ENCODE data around the gene PLXNA4.
A peak's percentile ranks its signal among the peaks of the same experiment; 100 is the strongest.

PLXNA4 gene

DNA sequence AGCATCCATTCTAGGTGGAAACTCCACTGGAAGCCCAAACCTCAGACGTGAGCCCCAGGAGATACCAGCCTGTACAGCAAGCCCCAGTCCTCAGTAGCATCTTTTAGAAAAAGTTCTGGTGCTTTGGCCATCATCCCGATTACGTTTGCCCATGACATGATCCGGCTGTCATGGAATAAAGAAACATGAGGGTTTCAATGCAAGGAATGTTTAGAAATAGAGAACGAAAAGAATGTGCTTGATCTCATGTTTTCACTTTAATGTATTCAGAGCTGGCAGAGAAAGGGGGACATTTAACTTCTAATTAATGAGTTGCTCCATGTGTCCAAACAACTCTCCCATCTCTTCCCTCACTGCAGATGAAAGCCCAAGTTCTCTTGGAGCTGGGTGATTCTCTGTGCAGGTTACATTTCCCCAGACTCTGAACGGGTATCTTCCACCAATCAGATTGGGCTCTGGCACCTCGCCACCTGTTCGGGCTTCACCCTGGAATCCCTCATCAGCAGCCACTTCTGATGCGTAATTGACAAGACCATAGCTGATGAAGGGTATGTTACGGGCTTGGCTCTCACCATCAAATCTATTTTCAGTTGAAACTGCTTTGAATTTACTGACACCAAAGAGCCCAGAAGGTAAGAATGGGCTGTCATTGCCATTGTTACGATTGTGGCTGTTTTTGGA, 165.3 kb downstream of the PLXNA4 start:
- CTCF ChIA-PET: no interaction called here
- POLR2A ChIA-PET: interaction anchor here (0.9 kb wide), 1 partner anchor 147 kb away, joined by 5 read pairs; no protein-coding TSS in a partner anchor

GRCh38 chr7:132410385-132410784, 165.9 kb downstream of the PLXNA4 start:
- no peaks in the 10 kb centered on the region for H3K9me3 ChIP-seq (ENCODE audit: control insufficient read depth, insufficient read depth, low read depth, low read length)
- no peak overlapping the region for H3K4me3 ChIP-seq (ENCODE audit: low read depth, low read length)
- ChIA-PET CTCF (interaction anchor here (0.5 kb wide), 1 partner anchor 142 kb away, joined by 3 read pairs; no protein-coding TSS in a partner anchor), POLR2A (interaction anchor here (0.9 kb wide), 1 partner anchor 147 kb away, joined by 5 read pairs; no protein-coding TSS in a partner anchor)
- H3K4me1 ChIP-seq (ENCODE audit: control insufficient read depth, insufficient read depth, low read length): peaks cover 12% of the 10 kb centered on the region; the same call in 1 of the 2 replicates
- H3K36me3 ChIP-seq (ENCODE audit: control insufficient read depth in 2 of 2, insufficient read depth in 1 of 2, low read length in 2 of 2): no peaks in the 10 kb centered on the region
- H3K27ac ChIP-seq (ENCODE audit: extremely low read depth, low read depth, low read length): no peak overlapping the region; the same call in 1 of the 2 replicates
- TF ChIP-seq MYNN (tag by site-specific recombination; IDR thresholded peaks at IDR 0.05; ENCODE audit: borderline replicate concordance) (no peak), ZNF404 (tag by site-specific recombination; IDR thresholded peaks at IDR 0.05) (no peak), ZNF76 (tag by site-specific recombination; IDR thresholded peaks at IDR 0.05; ENCODE audit: borderline replicate concordance, low read depth) (no peak), ZNF624 (tag by site-specific recombination; IDR thresholded peaks at IDR 0.05) (no peak), ZNF114 (tag by site-specific recombination; IDR thresholded peaks at IDR 0.05) (no peak), ZXDB (tag by site-specific recombination; IDR thresholded peaks at IDR 0.05) (peak; percentile 35; the same call in 1 of the 2 replicates), ZNF155 (tag by site-specific recombination; IDR thresholded peaks at IDR 0.05) (no peak), PRDM4 (tag by site-specific recombination; IDR thresholded peaks at IDR 0.05) (no peak), ZNF37A (tag by site-specific recombination; IDR thresholded peaks at IDR 0.05) (no peak), ZNF341 (tag by site-specific recombination; IDR thresholded peaks at IDR 0.05; ENCODE audit: low read depth) (peak; percentile 79), HOXD13 (CRISPR knock-in tag; IDR thresholded peaks at IDR 0.05; ENCODE audit: borderline replicate concordance) (no peak), ZNF629 (tag by site-specific recombination; IDR thresholded peaks at IDR 0.05) (peak; percentile 96), ZNF626 (tag by site-specific recombination; IDR thresholded peaks at IDR 0.05) (no peak), ZNF654 (tag by site-specific recombination; IDR thresholded peaks at IDR 0.05; ENCODE audit: low read depth) (no peak), ZNF221 (tag by site-specific recombination; IDR thresholded peaks at IDR 0.05; ENCODE audit: borderline replicate concordance) (no peak), ZBTB1 (tag by site-specific recombination; IDR thresholded peaks at IDR 0.05) (no peak)
- TF ChIP-seq, protein P1, sequence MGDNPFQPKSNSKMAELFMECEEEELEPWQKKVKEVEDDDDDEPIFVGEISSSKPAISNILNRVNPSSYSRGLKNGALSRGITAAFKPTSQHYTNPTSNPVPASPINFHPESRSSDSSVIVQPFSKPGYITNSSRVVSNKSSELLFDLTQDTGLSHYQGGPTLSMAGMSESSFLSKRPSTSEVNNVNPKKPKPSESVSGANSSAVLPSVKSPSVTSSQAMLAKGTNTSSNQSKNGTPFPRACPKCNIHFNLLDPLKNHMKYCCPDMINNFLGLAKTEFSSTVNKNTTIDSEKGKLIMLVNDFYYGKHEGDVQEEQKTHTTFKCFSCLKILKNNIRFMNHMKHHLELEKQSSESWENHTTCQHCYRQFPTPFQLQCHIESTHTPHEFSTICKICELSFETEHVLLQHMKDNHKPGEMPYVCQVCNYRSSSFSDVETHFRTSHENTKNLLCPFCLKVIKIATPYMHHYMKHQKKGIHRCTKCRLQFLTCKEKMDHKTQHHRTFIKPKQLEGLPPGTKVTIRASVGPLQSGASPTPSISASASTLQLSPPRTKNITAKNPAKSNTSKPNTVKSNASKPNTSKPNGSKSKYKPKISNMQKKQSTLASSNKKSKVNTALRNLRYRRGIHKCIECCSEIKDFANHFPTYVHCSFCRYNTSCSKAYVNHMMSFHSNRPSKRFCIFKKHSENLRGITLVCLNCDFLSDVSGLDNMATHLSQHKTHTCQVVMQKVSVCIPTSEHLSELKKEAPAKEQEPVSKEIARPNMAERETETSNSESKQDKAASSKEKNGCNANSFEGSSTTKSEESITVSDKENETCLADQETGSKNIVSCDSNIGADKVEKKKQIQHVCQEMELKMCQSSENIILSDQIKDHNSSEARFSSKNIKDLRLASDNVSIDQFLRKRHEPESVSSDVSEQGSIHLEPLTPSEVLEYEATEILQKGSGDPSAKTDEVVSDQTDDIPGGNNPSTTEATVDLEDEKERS (tag by site-specific recombination; IDR thresholded peaks at IDR 0.05): no peak
- TF ChIP-seq, protein P2, sequence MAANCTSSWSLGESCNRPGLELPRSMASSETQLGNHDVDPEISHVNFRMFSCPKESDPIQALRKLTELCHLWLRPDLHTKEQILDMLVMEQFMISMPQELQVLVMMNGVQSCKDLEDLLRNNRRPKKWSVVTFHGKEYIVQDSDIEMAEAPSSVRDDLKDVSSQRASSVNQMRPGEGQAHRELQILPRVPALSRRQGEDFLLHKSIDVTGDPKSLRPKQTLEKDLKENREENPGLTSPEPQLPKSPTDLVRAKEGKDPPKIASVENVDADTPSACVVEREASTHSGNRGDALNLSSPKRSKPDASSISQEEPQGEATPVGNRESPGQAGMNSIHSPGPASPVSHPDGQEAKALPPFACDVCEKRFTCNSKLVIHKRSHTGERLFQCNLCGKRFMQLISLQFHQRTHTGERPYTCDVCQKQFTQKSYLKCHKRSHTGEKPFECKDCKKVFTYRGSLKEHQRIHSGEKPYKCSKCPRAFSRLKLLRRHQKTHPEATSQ (tag by site-specific recombination; IDR thresholded peaks at IDR 0.05): no peak
- TF ChIP-seq, protein P3, sequence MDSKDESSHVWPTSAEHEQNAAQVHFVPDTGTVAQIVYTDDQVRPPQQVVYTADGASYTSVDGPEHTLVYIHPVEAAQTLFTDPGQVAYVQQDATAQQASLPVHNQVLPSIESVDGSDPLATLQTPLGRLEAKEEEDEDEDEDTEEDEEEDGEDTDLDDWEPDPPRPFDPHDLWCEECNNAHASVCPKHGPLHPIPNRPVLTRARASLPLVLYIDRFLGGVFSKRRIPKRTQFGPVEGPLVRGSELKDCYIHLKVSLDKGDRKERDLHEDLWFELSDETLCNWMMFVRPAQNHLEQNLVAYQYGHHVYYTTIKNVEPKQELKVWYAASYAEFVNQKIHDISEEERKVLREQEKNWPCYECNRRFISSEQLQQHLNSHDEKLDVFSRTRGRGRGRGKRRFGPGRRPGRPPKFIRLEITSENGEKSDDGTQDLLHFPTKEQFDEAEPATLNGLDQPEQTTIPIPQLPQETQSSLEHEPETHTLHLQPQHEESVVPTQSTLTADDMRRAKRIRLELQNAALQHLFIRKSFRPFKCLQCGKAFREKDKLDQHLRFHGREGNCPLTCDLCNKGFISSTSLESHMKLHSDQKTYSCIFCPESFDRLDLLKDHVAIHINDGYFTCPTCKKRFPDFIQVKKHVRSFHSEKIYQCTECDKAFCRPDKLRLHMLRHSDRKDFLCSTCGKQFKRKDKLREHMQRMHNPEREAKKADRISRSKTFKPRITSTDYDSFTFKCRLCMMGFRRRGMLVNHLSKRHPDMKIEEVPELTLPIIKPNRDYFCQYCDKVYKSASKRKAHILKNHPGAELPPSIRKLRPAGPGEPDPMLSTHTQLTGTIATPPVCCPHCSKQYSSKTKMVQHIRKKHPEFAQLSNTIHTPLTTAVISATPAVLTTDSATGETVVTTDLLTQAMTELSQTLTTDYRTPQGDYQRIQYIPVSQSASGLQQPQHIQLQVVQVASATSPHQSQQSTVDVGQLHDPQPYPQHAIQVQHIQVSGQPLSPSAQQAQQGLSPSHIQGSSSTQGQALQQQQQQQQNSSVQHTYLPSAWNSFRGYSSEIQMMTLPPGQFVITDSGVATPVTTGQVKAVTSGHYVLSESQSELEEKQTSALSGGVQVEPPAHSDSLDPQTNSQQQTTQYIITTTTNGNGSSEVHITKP (tag by site-specific recombination; IDR thresholded peaks at IDR 0.05): peak; percentile 92

More for the DNA sequence above, 165.3 kb downstream of the PLXNA4 start:
- Histone ChIP-seq H3K36me3 (ENCODE audit: control insufficient read depth in 2 of 2, insufficient read depth in 1 of 2, low read length in 2 of 2) (no peaks in the 10 kb centered on the region), H3K4me1 (ENCODE audit: control insufficient read depth, insufficient read depth, low read length) (peaks cover 12% of the 10 kb centered on the region; the same call in 1 of the 2 replicates), H3K4me3 (ENCODE audit: low read depth, low read length) (no peak overlapping the region), H3K9me3 (ENCODE audit: control insufficient read depth, insufficient read depth, low read depth, low read length) (no peaks in the 10 kb centered on the region), H3K27ac (ENCODE audit: extremely low read depth, low read depth, low read length) (no peak overlapping the region; the same call in 1 of the 2 replicates)
- 0 out of 2 replicates have a peak, but pooled peaks have one; percentile 13 for TF ChIP-seq ZNF449 (tag by site-specific recombination; IDR thresholded peaks at IDR 0.05)
- no peak for TF ChIP-seq ZNF341 (tag by site-specific recombination; IDR thresholded peaks at IDR 0.05; ENCODE audit: low read depth)

Data from HEK293 (cell line).